ENCODE data around the gene RIPK1. TPM values are rescaled to one million over a fixed set of nuclear protein-coding genes. Genes with fewer than 3 reads are reported as not detected.
A peak's percentile ranks its signal among the peaks of the same experiment; 100 is the strongest.

Gene RIPK1
- total and polyA plus RNA-seq, 10 of the 15 experiments (the other 5 are each of a cell fraction or from before 2014, with no cell fraction given) = 1.6 to 11.2 (median 6.3) TPM

- TF ChIP-seq ATF7 (IDR thresholded peaks at IDR 0.05; ENCODE audit: low read depth) (no peak), ATF3 (IDR thresholded peaks at IDR 0.05; ENCODE audit: borderline replicate concordance, extremely low read depth, low read depth, low read length) (no peak), CBX3 (IDR thresholded peaks at IDR 0.05; ENCODE audit: borderline replicate concordance, low read depth) (no peak), PRDM15 (CRISPR knock-in tag; IDR thresholded peaks at IDR 0.05) (no peak), SREBF1 (IDR thresholded peaks at IDR 0.05; ENCODE audit: low read length) (no peak), ZNF217 (IDR thresholded peaks at IDR 0.05) (0 out of 2 replicates have a peak, but pooled peaks have one; percentile 46), YY1 (IDR thresholded peaks at IDR 0.05; ENCODE audit: low read depth, low read length) (no peak), TCF7 (IDR thresholded peaks at IDR 0.05; ENCODE audit: borderline replicate concordance) (no peak)
- TF ChIP-seq, protein P1, sequence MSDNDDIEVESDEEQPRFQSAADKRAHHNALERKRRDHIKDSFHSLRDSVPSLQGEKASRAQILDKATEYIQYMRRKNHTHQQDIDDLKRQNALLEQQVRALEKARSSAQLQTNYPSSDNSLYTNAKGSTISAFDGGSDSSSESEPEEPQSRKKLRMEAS (IDR thresholded peaks at IDR 0.05; ENCODE audit: low read depth, low read length) = peak; percentile 13; the same call in 1 of the 2 replicates
Measured at GRCh38 chr6:3068329-3069214, at the start of gene RIPK1 (continued).

All from GM12878 (cell line).